CD4-positive, alpha-beta T cell (primary cell): Measurements from ENCODE around the gene NR3C2. TPM values are rescaled to one million over a fixed set of nuclear protein-coding genes. Genes with fewer than 3 reads are reported as not detected.

Source experiments
- ATAC-seq: fragments of 200-7000 bp; cut with Tn5 transposase; one replicate; pipeline ENCODE4 v1.10.0; 2022; ENCODE audit warnings: mild to moderate bottlenecking; ENCODE audit not compliant: poor library complexity
- CTCF ChIA-PET: fragments of 350-600 bp; sonication (Branson Sonifier 250); formaldehyde crosslinking; loops from one replicate; lab custom pipeline; 2021; ENCODE audit warnings: antibody characterized with exemption, inconsistent platforms; lab: Charles Lee
- POLR2A ChIA-PET: fragments of 350-600 bp; sonication (Branson Sonifier 250); formaldehyde crosslinking; loops from one replicate; lab custom pipeline; 2021; ENCODE audit warnings: antibody characterized with exemption, inconsistent platforms; lab: Charles Lee
- DNase-seq, 14 experiments: peaks; one replicate each; pipeline ENCODE4 v3.0.0-alpha.2; 2013 to 2020; ENCODE audit warnings: mixed read lengths in 2 of 14
- H3K27ac ChIP-seq, 2 donors: one replicate each; pipeline versions ENCODE4 v1.5.1 to v1.7.0; 2013; ENCODE audit warnings: low read length in 2 of 2, low read depth in 1 of 2, mild to moderate bottlenecking in 1 of 2
- H3K27me3 ChIP-seq, 2 experiments: 1 replicate in 1 of 2; 2 replicates in 1 of 2; pipeline versions ENCODE4 v1.6.1 to v1.7.0; 2013; ENCODE audit warnings: low read length in 2 of 2, control low read depth in 1 of 2, mild to moderate bottlenecking in 1 of 2, moderate library complexity in 1 of 2; ENCODE audit not compliant: insufficient read depth in 2 of 2, control insufficient read depth in 1 of 2
- H3K36me3 ChIP-seq: one replicate; pipeline ENCODE4 v1.6.1; 2013; ENCODE audit warnings: low read length, control low read depth; ENCODE audit not compliant: insufficient read depth
- H3K4me1 ChIP-seq: one replicate; pipeline ENCODE4 v1.6.1; 2013; ENCODE audit warnings: low read length, control low read depth; ENCODE audit not compliant: insufficient read depth
- H3K4me3 ChIP-seq: one replicate; pipeline ENCODE4 v1.5.1; 2013; ENCODE audit warnings: mild to moderate bottlenecking, low read length, moderate library complexity
- H3K9me3 ChIP-seq, 2 experiments: 1 replicate in 1 of 2; 2 replicates in 1 of 2; pipeline versions ENCODE4 v1.6.1 to v1.7.0; 2013; ENCODE audit warnings: low read length in 2 of 2, mild to moderate bottlenecking in 2 of 2, control low read depth in 1 of 2, moderate library complexity in 1 of 2; ENCODE audit not compliant: control insufficient read depth in 1 of 2, insufficient read depth in 1 of 2
- H3K27ac Mint-ChIP-seq: one replicate; pipeline ENCODE4 v1.8.0; 2020; ENCODE audit warnings: mixed read lengths
- H3K27me3 Mint-ChIP-seq: one replicate; pipeline ENCODE4 v1.8.0; 2021; ENCODE audit warnings: mixed read lengths
- H3K36me3 Mint-ChIP-seq: one replicate; pipeline ENCODE4 v1.8.0; 2021; ENCODE audit warnings: low read depth, mixed read lengths
- H3K4me1 Mint-ChIP-seq: one replicate; pipeline ENCODE4 v1.8.0; 2021; ENCODE audit warnings: low read depth, mixed read lengths
- H3K4me3 Mint-ChIP-seq: one replicate; pipeline ENCODE4 v1.8.0; 2020; ENCODE audit warnings: mild to moderate bottlenecking, mixed read lengths
- H3K9me3 Mint-ChIP-seq: one replicate; pipeline ENCODE4 v1.8.0; 2020; ENCODE audit warnings: mixed read lengths
- CTCF ChIP-seq: fragments of 200-600 bp; IDR thresholded peaks from one replicate; pipeline ENCODE4 v1.8.0; 2022; ENCODE audit warnings: antibody characterized with exemption, mild to moderate bottlenecking
- intact Hi-C, 2 experiments: fragments of 100-400 bp; cut with DNase I in 1 of 2; cut with micrococcal nuclease in 1 of 2; formaldehyde crosslinking; loops; one replicate each; pipeline versions ENCODE4 v1.15.1 to v1.9.0; 2023 to 2025; cut with DNase I, micrococcal nuclease
- total RNA-seq, 174 experiments: library from RNA in 2 of 174; stranded (reverse) in 2 of 174; gene quantifications; one replicate each; pipeline ENCODE4 v1.2.3 and lab custom pipeline; 2021 to 2026

The NR3C2 gene
- total RNA-seq, 2 experiments from 2014 or later: 31.6 to 35.0 TPM

- peaks cover 2% of the 10 kb centered on the region for H3K4me1 ChIP-seq
- ATAC-seq (no peak), DNase-seq (no peak)
- H3K4me3 ChIP-seq: no peak overlapping the region
- Mint-ChIP-seq H3K27ac (no peak overlapping the region), H3K4me3 (no peak overlapping the region), H3K36me3 (no peaks in the 10 kb centered on the region), H3K27me3 (no peaks in the 10 kb centered on the region), H3K9me3 (no peaks in the 10 kb centered on the region), H3K4me1 (peaks cover 15% of the 10 kb centered on the region)
- no peaks in the 10 kb centered on the region for H3K27me3 ChIP-seq
- H3K27ac ChIP-seq: no peak overlapping the region
- no peaks in the 10 kb centered on the region for H3K9me3 ChIP-seq
- no peaks in the 10 kb centered on the region for H3K36me3 ChIP-seq
- TF ChIP-seq CTCF: no peak
- ChIA-PET CTCF (no interaction called here), POLR2A (interaction anchor here (0.7 to 1.1 kb wide), 2 partner anchors 10 to 11 kb away, joined by 3 read pairs; no protein-coding TSS in a partner anchor)
- intact Hi-C loops: no loop called here
Observed at GRCh38 chr4:148041606-148042329, 400.4 kb downstream of the NR3C2 start.

GRCh38 chr4:148034813-148035212 is 407.4 kb downstream of the NR3C2 start:
- H3K4me1 ChIP-seq: no peaks in the 10 kb centered on the region
- no peaks in the 10 kb centered on the region for H3K9me3 Mint-ChIP-seq
- no peak overlapping the region for H3K27ac ChIP-seq
- H3K9me3 ChIP-seq: no peaks in the 10 kb centered on the region
- DNase-seq: no peak
- intact Hi-C loops: no loop called here
- H3K27me3 ChIP-seq: no peaks in the 10 kb centered on the region
- H3K36me3 ChIP-seq: no peaks in the 10 kb centered on the region
- CTCF ChIA-PET: interaction anchor here (1.1 kb wide), 1 partner anchor 13 kb away, joined by 3 read pairs; no protein-coding TSS in a partner anchor
- POLR2A ChIA-PET: interaction anchor here (1.4 kb wide), 1 partner anchor 18 kb away, joined by 5 read pairs; no protein-coding TSS in a partner anchor
- H3K4me1 Mint-ChIP-seq: no peaks in the 10 kb centered on the region
- H3K27me3 Mint-ChIP-seq: no peaks in the 10 kb centered on the region
- H3K4me3 Mint-ChIP-seq: no peak overlapping the region
- H3K4me3 ChIP-seq: no peak overlapping the region
- ATAC-seq: no peak
- H3K36me3 Mint-ChIP-seq: no peaks in the 10 kb centered on the region
- H3K27ac Mint-ChIP-seq: no peak overlapping the region
- TF ChIP-seq CTCF: no peak

- H3K4me1 ChIP-seq: no peaks in the 10 kb centered on the region
- CTCF ChIA-PET: no interaction called here
- H3K27ac ChIP-seq: no peak overlapping the region
- no peak overlapping the region for H3K4me3 Mint-ChIP-seq
- H3K9me3 Mint-ChIP-seq: peaks cover 4% of the 10 kb centered on the region
- H3K36me3 Mint-ChIP-seq: no peaks in the 10 kb centered on the region
- intact Hi-C loops: no loop called here
- no peak overlapping the region for H3K4me3 ChIP-seq
- no peaks in the 10 kb centered on the region for H3K27me3 ChIP-seq
- H3K36me3 ChIP-seq: no peaks in the 10 kb centered on the region
- no peak overlapping the region for H3K27ac Mint-ChIP-seq
- no peaks in the 10 kb centered on the region for H3K9me3 ChIP-seq
- no peaks in the 10 kb centered on the region for H3K27me3 Mint-ChIP-seq
- POLR2A ChIA-PET: interaction anchor here (1.0 kb wide), 1 partner anchor 22 kb away, joined by 3 read pairs; no protein-coding TSS in a partner anchor
- ATAC-seq (no peak), DNase-seq (no peak)
- TF ChIP-seq CTCF: no peak
- H3K4me1 Mint-ChIP-seq: no peaks in the 10 kb centered on the region
Observed at GRCh38 chr4:148030193-148030873, 411.9 kb downstream of the NR3C2 start.
